IMR-90 (cell line): ENCODE results near the gene DDX59.
A peak's percentile ranks its signal among the peaks of the same experiment; 100 is the strongest.

Source experiments
- BHLHE40 ChIP-seq: fragments of 150-350 bp; IDR thresholded peaks from 2 replicates; pipeline ENCODE4 v1.6.1; 2016; ENCODE audit warnings: mild to moderate bottlenecking, low read depth, low read length
- CEBPB ChIP-seq: IDR thresholded peaks from 2 replicates; pipeline ENCODE4 v1.6.1; 2012; ENCODE audit warnings: low read depth, low read length, improper control_type of control experiment
- CHD1 ChIP-seq: IDR thresholded peaks from 2 replicates; pipeline ENCODE4 v1.6.1; 2012; ENCODE audit warnings: low read depth, low read length, improper control_type of control experiment
- CTCF ChIP-seq: conservative IDR thresholded peaks from 2 replicates; pipeline ENCODE4 v1.5.1; 2012; ENCODE audit warnings: mild to moderate bottlenecking, low read depth, low read length, improper control_type of control experiment
- MAZ ChIP-seq: IDR thresholded peaks from 2 replicates; pipeline ENCODE4 v1.6.1; 2012; ENCODE audit warnings: low read depth, mild to moderate bottlenecking, low read length, improper control_type of control experiment, moderate library complexity, borderline replicate concordance
- MXI1 ChIP-seq: IDR thresholded peaks from 2 replicates; pipeline ENCODE4 v1.6.1; 2012; ENCODE audit warnings: low read depth, mild to moderate bottlenecking, low read length, moderate library complexity, borderline replicate concordance
- POLR2A ChIP-seq: IDR thresholded peaks from 2 replicates; pipeline ENCODE4 v1.6.1; 2012; ENCODE audit warnings: mild to moderate bottlenecking, low read depth, low read length
- RAD21 ChIP-seq: IDR thresholded peaks from 2 replicates; pipeline ENCODE4 v1.6.1; 2012; ENCODE audit warnings: low read length, improper control_type of control experiment
- RFX5 ChIP-seq: IDR thresholded peaks from 2 replicates; pipeline ENCODE4 v1.8.0; 2012; ENCODE audit warnings: low read depth, mild to moderate bottlenecking, low read length, moderate library complexity
- TF ChIP-seq, protein P1 (sequence below): fragments of 150-350 bp; IDR thresholded peaks from 2 replicates; pipeline ENCODE4 v1.6.1; 2016; ENCODE audit warnings: low read depth, mild to moderate bottlenecking, low read length, moderate library complexity, borderline replicate concordance

DNA sequence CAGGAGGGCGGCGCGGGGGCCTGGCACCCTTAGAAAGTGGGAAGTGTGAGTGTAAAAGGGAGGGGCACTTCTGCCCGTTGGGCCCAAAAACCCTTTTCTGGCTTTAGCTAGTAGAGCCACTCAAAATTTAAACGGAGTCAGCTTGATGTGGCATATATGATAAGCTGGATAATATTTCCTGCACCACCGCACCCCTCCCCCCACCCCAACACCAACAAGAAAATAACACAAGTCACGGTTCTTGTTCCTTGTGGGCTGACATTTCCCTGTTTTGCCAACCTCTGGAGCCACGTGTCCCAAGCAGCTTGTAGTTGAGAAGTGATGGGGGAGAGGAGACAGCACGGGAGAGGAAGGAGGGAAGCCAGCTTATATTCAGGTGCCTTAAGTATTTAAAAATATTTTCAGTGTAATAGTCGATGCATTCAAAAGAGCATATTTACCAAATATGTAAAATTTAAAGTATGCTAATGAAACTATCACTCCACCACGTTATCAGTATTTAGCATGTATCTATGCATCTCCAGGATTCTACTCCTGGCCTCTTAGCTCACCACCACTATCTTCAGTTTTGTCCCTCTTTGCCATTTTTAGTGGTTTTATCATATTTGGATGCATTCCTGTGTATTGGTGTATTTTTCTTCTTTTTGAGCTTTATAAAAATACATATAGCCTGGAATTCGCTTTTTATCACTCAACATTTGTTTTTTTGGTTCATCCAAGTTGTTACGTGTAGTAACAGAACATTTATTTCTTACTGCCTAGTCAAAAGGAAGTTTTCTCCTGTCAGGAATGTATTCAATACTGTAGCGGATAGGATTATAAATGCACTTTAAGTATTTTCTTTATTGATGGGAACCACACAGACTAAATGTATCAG lies 773 bp upstream of the DDX59 start:
- TF ChIP-seq CTCF (no peak), RFX5 (no peak), POLR2A (no peak), MXI1 (peak; percentile 85), RAD21 (no peak), CHD1 (no peak), MAZ (no peak), BHLHE40 (no peak; the same call in 1 of the 2 replicates), CEBPB (no peak)
- TF ChIP-seq, protein P1, sequence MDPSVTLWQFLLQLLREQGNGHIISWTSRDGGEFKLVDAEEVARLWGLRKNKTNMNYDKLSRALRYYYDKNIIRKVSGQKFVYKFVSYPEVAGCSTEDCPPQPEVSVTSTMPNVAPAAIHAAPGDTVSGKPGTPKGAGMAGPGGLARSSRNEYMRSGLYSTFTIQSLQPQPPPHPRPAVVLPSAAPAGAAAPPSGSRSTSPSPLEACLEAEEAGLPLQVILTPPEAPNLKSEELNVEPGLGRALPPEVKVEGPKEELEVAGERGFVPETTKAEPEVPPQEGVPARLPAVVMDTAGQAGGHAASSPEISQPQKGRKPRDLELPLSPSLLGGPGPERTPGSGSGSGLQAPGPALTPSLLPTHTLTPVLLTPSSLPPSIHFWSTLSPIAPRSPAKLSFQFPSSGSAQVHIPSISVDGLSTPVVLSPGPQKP: no peak
